ENCODE results near the gene PLCL1.
A peak's percentile ranks its signal among the peaks of the same experiment; 100 is the strongest.

The PLCL1 gene

GRCh38 chr2:197959383-197959782 lies 155.0 kb downstream of the PLCL1 start:
- DNase-seq, result no peak

DNA sequence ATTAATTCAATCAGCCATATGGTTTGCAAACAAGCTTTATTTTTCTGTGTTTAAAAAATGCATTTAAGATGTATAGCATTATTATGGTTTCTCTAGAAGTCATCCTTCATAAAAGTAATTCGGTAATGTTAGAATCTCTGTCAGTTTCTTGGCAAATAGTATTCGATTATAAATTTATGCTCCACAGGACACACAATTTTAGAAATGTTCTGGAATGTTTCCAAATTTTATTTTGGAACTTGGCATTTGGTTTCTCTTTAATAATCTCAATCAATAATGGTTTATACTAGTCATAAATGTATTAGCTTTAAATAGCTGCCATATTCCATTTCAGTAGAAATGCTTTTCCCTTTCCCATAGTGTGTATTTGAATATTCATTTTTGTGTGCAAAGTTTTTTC lies 156.4 kb downstream of the PLCL1 start:
- no peak for DNase-seq

DNA sequence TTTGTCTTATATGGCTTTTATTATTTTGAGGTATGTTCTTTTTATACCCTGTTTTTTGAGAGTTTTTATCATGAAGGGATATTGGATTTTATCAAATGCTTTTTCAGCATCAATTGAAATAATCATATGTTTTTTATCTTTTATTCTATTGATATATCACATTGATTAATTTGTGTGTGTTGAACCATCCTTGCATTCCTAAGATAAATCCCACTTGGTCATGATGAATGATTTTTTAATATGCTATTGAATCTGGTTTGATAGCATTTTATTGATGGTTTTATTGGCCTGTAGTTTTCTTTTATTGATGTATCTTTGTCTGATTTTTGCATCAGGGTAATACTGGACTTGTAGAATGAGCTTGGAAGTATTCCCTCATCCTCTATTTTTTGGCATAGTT lies 160.3 kb downstream of the PLCL1 start:
- DNase-seq, result no peak

DNA sequence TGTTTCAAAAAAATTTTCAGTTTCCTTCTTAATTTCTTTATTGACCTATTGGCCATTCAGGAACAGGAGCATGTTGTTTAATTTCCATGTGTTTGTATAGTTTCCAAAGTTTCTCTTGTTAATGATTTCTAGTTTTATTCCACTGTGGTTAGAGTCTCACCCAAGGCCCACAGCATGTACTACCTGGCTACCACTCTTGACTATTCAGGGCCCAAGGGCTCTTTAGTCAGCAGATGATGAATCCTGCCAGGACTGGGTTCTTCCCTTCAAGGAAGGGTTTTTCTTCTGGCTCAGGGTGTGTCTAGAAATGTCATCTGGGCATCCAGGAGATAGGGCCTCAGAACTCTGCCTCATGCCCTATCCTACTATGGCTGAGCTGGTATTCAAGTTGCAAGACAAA lies 161.4 kb downstream of the PLCL1 start:
- no peak for DNase-seq

DNA sequence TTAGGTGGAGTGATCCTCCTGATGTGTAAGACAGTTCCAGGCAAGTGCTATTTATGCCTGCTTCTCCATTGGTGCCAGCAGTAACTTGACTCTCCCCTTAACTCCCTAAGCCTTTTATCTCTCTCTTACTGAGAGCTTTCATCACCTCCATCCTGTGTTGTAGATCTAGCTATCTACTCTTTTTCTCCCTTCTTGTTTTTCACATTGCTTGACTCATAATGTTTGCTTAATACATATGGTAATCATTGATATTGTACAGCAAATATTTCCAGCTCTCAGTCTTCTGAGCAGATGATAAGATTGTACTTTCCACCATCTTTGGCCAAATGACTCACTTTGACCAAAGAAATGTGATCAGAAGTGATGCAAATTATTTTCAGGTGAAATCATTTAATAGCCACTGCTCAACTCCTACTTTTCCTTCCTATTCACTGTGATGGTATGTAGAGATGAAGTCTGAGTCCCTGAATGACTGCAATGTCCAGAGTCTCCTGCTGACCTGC lies 165.0 kb downstream of the PLCL1 start:
- DNase-seq, result no peak

- DNase-seq, result no peak
These were observed 167.7 kb downstream of the PLCL1 start for GRCh38 chr2:197972061-197972460.

DNA sequence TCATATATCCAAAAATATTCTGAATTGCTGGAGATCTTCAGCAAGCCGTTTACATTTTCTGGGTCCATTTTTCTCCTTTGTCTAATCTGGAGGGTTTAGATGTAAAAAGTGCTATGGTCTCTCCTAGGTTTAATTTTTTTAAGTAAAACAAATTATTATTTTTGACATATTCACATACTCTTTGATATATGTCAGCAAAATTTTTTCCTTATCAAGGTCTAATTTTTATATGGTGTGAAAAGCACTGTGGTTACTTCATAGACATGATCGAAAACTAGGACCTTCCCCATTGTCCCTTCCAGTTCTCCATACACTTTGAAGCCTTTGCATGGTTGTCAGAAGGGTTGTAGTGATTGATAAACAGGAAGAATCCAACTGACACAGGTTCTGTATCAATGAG lies 168.2 kb downstream of the PLCL1 start:
- no peak for DNase-seq

GRCh38 chr2:197973772-197974171 lies 169.4 kb downstream of the PLCL1 start:
- DNase-seq, result no peak

GRCh38 chr2:197975931-197976519 lies 171.6 kb downstream of the PLCL1 start:
- no peak for DNase-seq

DNA sequence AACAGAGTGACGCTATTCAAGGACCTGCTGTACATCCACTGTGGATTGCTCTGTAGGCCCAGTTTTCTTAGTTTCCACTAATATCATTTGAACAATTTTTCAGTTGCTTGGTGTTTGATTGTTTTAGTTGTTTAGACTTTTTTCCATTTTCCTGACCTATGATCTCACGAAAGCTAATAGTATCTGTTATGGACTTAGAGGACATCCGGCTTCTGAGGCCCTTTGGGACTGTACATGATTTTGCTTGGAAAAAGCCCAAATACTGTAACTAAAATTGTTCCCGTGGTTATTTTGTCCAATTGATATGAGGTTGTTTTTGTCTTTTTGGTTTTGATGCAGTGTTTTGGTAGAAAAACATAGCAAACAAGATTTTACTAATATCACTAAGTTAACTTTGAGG lies 174.6 kb downstream of the PLCL1 start:
- DNase-seq, result no peak

DNA sequence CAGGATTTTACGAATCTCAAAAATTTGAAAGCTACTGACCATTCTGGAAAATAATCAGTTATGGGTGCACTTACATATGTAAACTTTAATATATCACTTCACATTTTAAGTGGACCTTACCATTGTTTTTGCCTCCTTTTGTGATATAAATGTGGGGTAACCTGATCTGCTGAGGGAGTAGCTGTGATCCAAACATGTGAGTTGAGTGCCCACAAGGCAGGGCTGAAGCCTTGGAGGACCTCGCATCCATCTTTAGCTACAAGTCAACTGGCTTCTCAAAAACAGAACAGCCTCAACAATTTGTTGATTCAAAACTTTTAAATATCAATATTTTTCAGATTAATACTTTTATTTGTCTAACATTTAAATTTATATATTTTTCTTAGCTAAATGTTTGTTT lies 178.2 kb downstream of the PLCL1 start:
- DNase-seq, result no peak

- DNase-seq, result no peak
These were observed 180.7 kb downstream of the PLCL1 start for GRCh38 chr2:197985029-197985638.

DNA sequence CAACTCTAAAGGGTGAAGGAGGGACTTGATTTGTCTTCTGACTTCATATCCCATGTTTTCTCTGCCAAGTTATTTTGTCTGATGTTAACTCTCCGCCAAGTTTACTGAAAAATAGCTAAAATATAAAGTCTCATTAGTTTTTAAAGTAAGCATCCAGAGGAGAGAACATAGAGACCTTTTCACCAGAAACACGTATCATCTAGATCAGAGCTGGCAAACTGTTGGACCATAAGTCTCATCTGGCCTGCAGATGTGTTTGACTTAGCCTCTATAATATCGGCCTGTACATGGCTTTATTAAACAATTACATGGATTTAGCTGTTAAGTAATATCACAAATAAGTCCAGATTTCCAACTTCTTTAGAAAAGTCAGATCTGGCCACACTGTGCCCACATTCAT lies 182.6 kb downstream of the PLCL1 start:
- DNase-seq, result no peak

- DNase-seq, result no peak
These were observed 186.0 kb downstream of the PLCL1 start for GRCh38 chr2:197990356-197990755.

GRCh38 chr2:197992482-197993133 lies 188.2 kb downstream of the PLCL1 start:
- no peak for DNase-seq

DNA sequence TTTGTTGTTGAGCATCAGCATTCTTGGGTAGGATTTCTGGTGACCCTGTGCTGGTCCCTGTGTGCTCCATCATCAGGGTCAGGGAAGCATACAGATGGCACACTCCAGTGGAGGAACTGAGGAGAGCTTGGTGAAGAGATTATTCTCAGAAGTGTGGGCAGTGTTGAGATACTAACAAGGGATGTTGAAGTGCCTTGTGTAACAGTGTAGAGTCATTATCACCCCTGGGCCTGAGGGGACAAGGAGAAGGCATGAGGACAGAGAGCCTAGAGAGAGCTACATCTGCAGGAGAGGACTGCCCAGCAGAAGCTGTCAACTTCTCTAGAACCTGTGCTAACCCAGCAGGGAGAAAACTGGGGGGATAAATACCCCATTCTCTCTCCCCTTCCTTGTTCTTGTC lies 189.0 kb downstream of the PLCL1 start:
- DNase-seq, result peak in 1 of 2 donors; percentile 41

- peak in 1 of 2 donors; percentile 32 for DNase-seq
These were observed 189.4 kb downstream of the PLCL1 start for GRCh38 chr2:197993830-197994229.

GRCh38 chr2:197994751-197995150 lies 190.4 kb downstream of the PLCL1 start:
- no peak for DNase-seq

- no peak for DNase-seq
These were observed 192.2 kb downstream of the PLCL1 start for GRCh38 chr2:197996583-197996982.

GRCh38 chr2:197997083-197997541 lies 192.7 kb downstream of the PLCL1 start:
- DNase-seq, result no peak

GRCh38 chr2:197998702-197999101 lies 194.3 kb downstream of the PLCL1 start:
- DNase-seq, result peak in 1 of 2 donors; percentile 15

- DNase-seq, result no peak
These were observed 196.0 kb downstream of the PLCL1 start for GRCh38 chr2:198000417-198000816.

DNA sequence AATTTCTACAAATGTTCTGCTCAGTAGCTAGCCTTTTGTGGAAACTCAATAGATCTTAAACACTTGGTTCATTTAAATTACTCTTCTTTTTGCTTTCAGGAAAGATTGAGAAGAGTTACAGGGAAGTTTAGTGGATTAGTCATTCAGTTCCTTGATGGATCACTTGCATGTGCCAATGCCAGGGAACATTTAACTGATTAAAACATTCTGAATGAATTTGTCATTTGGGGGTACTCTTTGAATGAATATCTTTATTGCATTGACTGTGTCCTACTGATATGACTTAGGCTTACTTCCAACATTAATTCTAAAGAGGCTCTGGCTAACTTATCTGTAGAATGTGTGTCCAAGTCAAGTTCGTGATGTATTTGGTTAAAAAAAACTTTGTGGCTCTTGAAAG lies 199.8 kb downstream of the PLCL1 start:
- DNase-seq, result no peak

Data from inflammatory macrophage treated with lipopolysaccharide for 1 hour (primary cell).